GM12801 (cell line): ENCODE results near the gene SIN3A.

ENCODE experiments used
- CTCF ChIP-seq: IDR thresholded peaks from one replicate; pipeline ENCODE4 v1.5.1; 2011; ENCODE audit warnings: control low read depth; ENCODE audit not compliant: insufficient read length; ENCODE audit errors: extremely low read depth

SIN3A gene

GRCh38 chr15:75355369-75355768 is 96.1 kb downstream of the SIN3A start:
- no peak for TF ChIP-seq CTCF

- TF ChIP-seq CTCF, result no peak
Measured at GRCh38 chr15:75354454-75354853, 97.0 kb downstream of the SIN3A start.

GRCh38 chr15:75353604-75354003 is 97.9 kb downstream of the SIN3A start:
- no peak for TF ChIP-seq CTCF

GRCh38 chr15:75352186-75353080 is 99.1 kb downstream of the SIN3A start:
- no peak for TF ChIP-seq CTCF

GRCh38 chr15:75350601-75351361 is 100.7 kb downstream of the SIN3A start:
- TF ChIP-seq CTCF, result no peak

- TF ChIP-seq CTCF, result no peak
Measured at GRCh38 chr15:75349851-75350588, 101.5 kb downstream of the SIN3A start.
